Muscle of leg (tissue), 16 donors: Measurements from ENCODE around the gene CCDC97. TPM values are rescaled to one million over a fixed set of nuclear protein-coding genes. Genes with fewer than 3 reads are reported as not detected.

Experiments
- DNase-seq: peaks from one replicate; pipeline ENCODE4 v3.0.0; 2013
- H3K27ac ChIP-seq: one replicate; pipeline ENCODE4 v1.5.1; 2013; ENCODE audit warnings: mild to moderate bottlenecking, low read length, control low read depth
- H3K27me3 ChIP-seq: one replicate; pipeline ENCODE4 v1.6.1; 2013; ENCODE audit warnings: low read length; ENCODE audit not compliant: control insufficient read depth, insufficient read depth
- H3K36me3 ChIP-seq: one replicate; pipeline ENCODE4 v1.6.1; 2013; ENCODE audit warnings: low read length; ENCODE audit not compliant: control insufficient read depth, insufficient read depth
- H3K4me1 ChIP-seq: one replicate; pipeline ENCODE4 v1.6.1; 2013; ENCODE audit warnings: low read length; ENCODE audit not compliant: control insufficient read depth, insufficient read depth
- H3K4me3 ChIP-seq: one replicate; pipeline ENCODE4 v1.5.1; 2013; ENCODE audit warnings: low read length, control low read depth
- H3K9me3 ChIP-seq: replicated peaks from 2 replicates; pipeline ENCODE4 v1.6.1; 2013; ENCODE audit warnings: low read depth, low read length; ENCODE audit not compliant: control insufficient read depth
- WGBS: methylation state at CpG from one replicate; pipeline ENCODE4 v1.1.5; 2013; ENCODE audit warnings: missing lambda C conversion rate; ENCODE audit not compliant: insufficient coverage; 5-methylcytosine and 5-hydroxymethylcytosine counted together
- long read RNA-seq, 11 donors: transcript quantifications; one replicate each; lab custom pipeline, GENCODE V29; 2026
- polyA plus RNA-seq, 8 donors: library from polyadenylated mRNA; unstranded; fragments of 120-200 nt; gene quantifications; one replicate each; pipeline versions ENCODE4 v1.2.1 to v1.2.3, GENCODE V29; 2013; ENCODE audit warnings: inconsistent platforms in 1 of 8, low replicate concordance in 1 of 8; ENCODE audit not compliant: insufficient read length in 8 of 8, insufficient read depth in 1 of 8
- total RNA-seq: library from RNA; stranded (reverse); fragments of 120-200 nt; gene quantifications from one replicate; pipeline ENCODE4 v1.2.4, GENCODE V29; 2013

The CCDC97 gene
- 14.4 TPM for total RNA-seq
- 10 to 100 TPM; 32.7 to 38.5 (median 35.6) TPM for polyA plus RNA-seq
- long read RNA-seq, donor 1, partial matches to known transcripts, result 0 of 3 reads
- long read RNA-seq, donor 1, other reads (novel, unspliced or antisense), result 0 of 3 reads
- long read RNA-seq, donor 2, partial matches to known transcripts, result 0 of 2 reads
- long read RNA-seq, donor 2, other reads (novel, unspliced or antisense), result 0 of 2 reads
- long read RNA-seq, donor 3, transcript CCDC97-201 (5 exons, 3,322 nt), result major isoform, 11 of 28 reads
- long read RNA-seq, donor 3, partial matches to known transcripts, result 0 of 28 reads
- long read RNA-seq, donor 3, other reads (novel, unspliced or antisense), result 16 of 28 reads
- long read RNA-seq, donor 4, transcript CCDC97-201 (5 exons, 3,322 nt), result major isoform, 6 of 13 reads
- long read RNA-seq, donor 4, partial matches to known transcripts, result 7 of 13 reads
- long read RNA-seq, donor 4, other reads (novel, unspliced or antisense), result 0 of 13 reads
- long read RNA-seq, donor 5, transcript CCDC97-201 (5 exons, 3,322 nt), result major isoform, 22 of 29 reads
- long read RNA-seq, donor 5, partial matches to known transcripts, result 6 of 29 reads
- long read RNA-seq, donor 5, other reads (novel, unspliced or antisense), result 0 of 29 reads
- long read RNA-seq, donor 6, transcript CCDC97-201 (5 exons, 3,322 nt), result major isoform, 10 of 10 reads
- long read RNA-seq, donor 6, partial matches to known transcripts, result 0 of 10 reads
- long read RNA-seq, donor 6, other reads (novel, unspliced or antisense), result 0 of 10 reads
- long read RNA-seq, donor 7, transcript CCDC97-201 (5 exons, 3,322 nt), result major isoform, 5 of 5 reads
- long read RNA-seq, donor 7, partial matches to known transcripts, result 0 of 5 reads
- long read RNA-seq, donor 7, other reads (novel, unspliced or antisense), result 0 of 5 reads
- long read RNA-seq, donor 8, partial matches to known transcripts, result 5 of 6 reads
- long read RNA-seq, donor 8, other reads (novel, unspliced or antisense), result 0 of 6 reads
- long read RNA-seq, donor 9, transcript CCDC97-201 (5 exons, 3,322 nt), result major isoform, 6 of 6 reads
- long read RNA-seq, donor 9, partial matches to known transcripts, result 0 of 6 reads
- long read RNA-seq, donor 9, other reads (novel, unspliced or antisense), result 0 of 6 reads
- long read RNA-seq, donor 10, transcript CCDC97-201 (5 exons, 3,322 nt), result major isoform, 6 of 7 reads
- long read RNA-seq, donor 10, partial matches to known transcripts, result 0 of 7 reads
- long read RNA-seq, donor 10, other reads (novel, unspliced or antisense), result 0 of 7 reads
- long read RNA-seq, donor 11, transcript CCDC97-201 (5 exons, 3,322 nt), result major isoform, 9 of 17 reads
- long read RNA-seq, donor 11, partial matches to known transcripts, result 7 of 17 reads
- long read RNA-seq, donor 11, other reads (novel, unspliced or antisense), result 0 of 17 reads

- peak within 1 kb of the TSS; percentile 98 for H3K27ac ChIP-seq
- H3K9me3 ChIP-seq, result no peaks in the 10 kb centered on the region
- DNase-seq, result peak; percentile 95
- under 1% methylated on average over 32 of the region's 47 CpGs for WGBS
- no peaks in the 10 kb centered on the region for H3K27me3 ChIP-seq
- peak within 1 kb of the TSS; percentile 89 for H3K4me3 ChIP-seq
- H3K4me1 ChIP-seq, result peaks cover 47% of the 10 kb centered on the region
- peaks cover 52% of the 10 kb centered on the region for H3K36me3 ChIP-seq
These were observed at the start of gene CCDC97 for GRCh38 chr19:41310033-41310831. Gene CCDC97, plus strand, starts transcription at chr19:41310172. Its CDS starts 139 bp downstream, at chr19:41310311.

GRCh38 chr19:41261474-41262190 lies 48.3 kb upstream of the CCDC97 start:
- no peaks in the 10 kb centered on the region for H3K27me3 ChIP-seq
- peaks cover 33% of the 10 kb centered on the region for H3K36me3 ChIP-seq
- no peaks in the 10 kb centered on the region for H3K9me3 ChIP-seq
- peak overlapping the region; percentile 97 for H3K27ac ChIP-seq
- H3K4me1 ChIP-seq, result peaks cover 22% of the 10 kb centered on the region
- DNase-seq, result no peak
- peak overlapping the region; percentile 47 for H3K4me3 ChIP-seq
- 57% methylated on average over 5 of the region's 10 CpGs for WGBS

GRCh38 chr19:41263042-41263849 lies 46.7 kb upstream of the CCDC97 start:
- H3K9me3 ChIP-seq, result no peaks in the 10 kb centered on the region
- H3K27ac ChIP-seq, result peak overlapping the region; percentile 97
- peak; percentile 79 for DNase-seq
- H3K4me1 ChIP-seq, result peaks cover 34% of the 10 kb centered on the region
- 0% methylated on average over 26 of the region's 46 CpGs for WGBS
- no peaks in the 10 kb centered on the region for H3K27me3 ChIP-seq
- peaks cover 33% of the 10 kb centered on the region for H3K36me3 ChIP-seq
- H3K4me3 ChIP-seq, result peak overlapping the region; percentile 47

- Histone ChIP-seq H3K36me3 (peaks cover 32% of the 10 kb centered on the region), H3K4me1 (peaks cover 34% of the 10 kb centered on the region), H3K4me3 (peak within 1 kb of the TSS; percentile 95), H3K27ac (peak within 1 kb of the TSS; percentile 99), H3K27me3 (no peaks in the 10 kb centered on the region), H3K9me3 (no peaks in the 10 kb centered on the region)
- peak; percentile 100 for DNase-seq
- WGBS, result under 1% methylated on average over 38 of the region's 55 CpGs
These were observed 46.0 kb upstream of the CCDC97 start, which contains the start of gene HNRNPUL1 for GRCh38 chr19:41263850-41264580. Gene HNRNPUL1, plus strand, starts transcription at chr19:41264372. Its CDS starts 132 bp downstream, at chr19:41264504.

- H3K27ac ChIP-seq, result peak overlapping the region; percentile 99
- DNase-seq, result peak; percentile 82
- WGBS, result under 1% methylated on average over 75 of the region's 75 CpGs
These were observed 45.2 kb upstream of the CCDC97 start for GRCh38 chr19:41264581-41265394.

DNA sequence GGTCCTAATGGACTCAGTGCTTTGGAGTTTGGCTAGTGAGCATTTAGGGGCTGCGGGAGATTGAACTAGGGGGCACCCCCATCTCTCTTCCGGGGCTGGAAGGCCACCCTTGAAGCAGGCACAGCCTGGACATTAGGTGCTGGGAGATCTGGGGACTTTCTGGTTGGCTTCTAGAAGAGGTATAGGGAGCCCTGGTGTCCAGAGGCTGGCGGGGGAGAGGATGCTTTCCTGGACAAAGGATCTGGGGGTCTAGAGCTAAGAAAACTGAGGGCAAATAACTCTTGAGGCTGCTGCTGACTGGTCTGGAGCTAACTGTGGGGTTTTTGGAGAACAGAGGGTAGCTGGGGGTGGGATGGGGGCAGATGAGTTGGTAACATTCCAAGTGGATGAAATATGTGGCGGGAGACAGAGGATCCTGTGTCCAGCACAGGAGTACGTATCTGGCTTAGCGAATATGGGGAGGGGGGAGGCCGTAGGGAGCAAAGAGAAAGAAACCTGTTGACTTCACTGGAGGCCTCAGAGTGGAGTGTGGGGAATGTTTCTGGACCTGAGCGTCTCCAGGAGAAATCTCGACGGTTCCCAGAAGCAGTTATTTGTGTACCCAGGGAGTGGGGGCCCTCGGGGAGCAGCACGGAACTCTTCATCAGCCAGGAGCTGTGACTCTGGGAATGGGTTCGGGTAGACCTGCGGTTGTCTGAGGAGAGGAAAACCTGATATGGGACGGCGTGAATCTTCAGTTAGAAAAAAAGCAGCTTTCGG lies 44.4 kb upstream of the CCDC97 start:
- H3K27me3 ChIP-seq, result no peaks in the 10 kb centered on the region
- peak overlapping the region; percentile 95 for H3K4me3 ChIP-seq
- DNase-seq, result peak; percentile 38
- WGBS, result 8% methylated on average over 17 of the region's 17 CpGs
- no peaks in the 10 kb centered on the region for H3K9me3 ChIP-seq
- peak overlapping the region; percentile 99 for H3K27ac ChIP-seq
- H3K4me1 ChIP-seq, result peaks cover 34% of the 10 kb centered on the region
- H3K36me3 ChIP-seq, result peaks cover 33% of the 10 kb centered on the region

More at GRCh38 chr19:41264581-41265394, 45.2 kb upstream of the CCDC97 start:
- Histone ChIP-seq H3K9me3 (no peaks in the 10 kb centered on the region), H3K4me1 (peaks cover 34% of the 10 kb centered on the region), H3K36me3 (peaks cover 32% of the 10 kb centered on the region), H3K27me3 (no peaks in the 10 kb centered on the region), H3K4me3 (peak overlapping the region; percentile 95)

- DNase-seq, result no peak
- H3K27ac ChIP-seq, result no peak overlapping the region
- H3K9me3 ChIP-seq, result no peaks in the 10 kb centered on the region
- WGBS, result 100% methylated on average over 1 of the region's 2 CpGs
- H3K27me3 ChIP-seq, result no peaks in the 10 kb centered on the region
- H3K4me3 ChIP-seq, result no peak overlapping the region
- peaks cover 68% of the 10 kb centered on the region for H3K36me3 ChIP-seq
- H3K4me1 ChIP-seq, result peaks cover 26% of the 10 kb centered on the region
These were observed 40.9 kb upstream of the CCDC97 start for GRCh38 chr19:41269055-41269454.
